Transverse colon (tissue), 4 donors: ENCODE measurements around the gene TUBD1. TPM values are rescaled to one million over a fixed set of nuclear protein-coding genes. Genes with fewer than 3 reads are reported as not detected.

Experiments used
- DNase-seq: peaks from one replicate; pipeline ENCODE4 v3.0.0-alpha.2; 2019
- H3K27ac ChIP-seq, 4 donors: fragments of 200-600 bp; sonication (generic); 2 replicates each; pipeline ENCODE4 v1.5.1; 2016 to 2018; ENCODE audit warnings: inconsistent platforms in 4 of 4
- H3K27me3 ChIP-seq: fragments of 200-600 bp; sonication (generic); 2 replicates; pipeline ENCODE4 v1.5.1; 2017; ENCODE audit warnings: inconsistent platforms
- H3K36me3 ChIP-seq, 4 donors: fragments of 200-600 bp; sonication (generic); 2 replicates each; pipeline ENCODE4 v1.5.1; 2017 to 2019; ENCODE audit warnings: inconsistent platforms in 4 of 4
- H3K4me1 ChIP-seq, 4 donors: fragments of 200-600 bp; sonication (generic); 2 replicates each; pipeline ENCODE4 v1.5.1; 2017 to 2020; ENCODE audit warnings: inconsistent platforms in 4 of 4
- H3K4me3 ChIP-seq, 4 donors: fragments of 200-600 bp; sonication (generic); 1 replicate in 1 of 4; 2 replicates in 3 of 4; pipeline versions ENCODE4 v1.5.1 to v1.6.1; 2017 to 2019; ENCODE audit warnings: inconsistent platforms in 4 of 4
- H3K9me3 ChIP-seq, 2 donors: fragments of 200-600 bp; sonication (generic); 2 replicates each; pipeline ENCODE4 v1.5.1; 2017 to 2019; ENCODE audit warnings: inconsistent platforms in 2 of 2
- EP300 ChIP-seq: sonication (generic); formaldehyde crosslinking; IDR thresholded peaks from one replicate; pipeline ENCODE4 v1.6.1; 2017; ENCODE audit warnings: antibody characterized with exemption, low read depth
- POLR2A ChIP-seq: fragments of 450-650 bp; IDR thresholded peaks from one replicate; pipeline ENCODE4 v1.6.1; 2016; ENCODE audit warnings: antibody characterized with exemption, mild to moderate bottlenecking, moderate library complexity
- POLR2AphosphoS5 ChIP-seq, 3 donors: sonication (generic); formaldehyde crosslinking; IDR thresholded peaks; one replicate each; pipeline ENCODE4 v1.6.1; 2016; ENCODE audit warnings: antibody characterized with exemption in 3 of 3
- WGBS, 2 donors: methylation state at CpG; one replicate each; pipeline ENCODE4 v1.1.5; 2018; ENCODE audit warnings: low coverage in 1 of 2; 5-methylcytosine and 5-hydroxymethylcytosine counted together
- in situ Hi-C, 4 donors: fragments of 200-750 bp; cut with MboI; loops; one replicate each; pipeline versions ENCODE4 v1.15.0 to v1.15.1; 2017; ENCODE audit warnings: low sequenced_read_pairs in 3 of 4, low pct_ligation_motif_present in 1 of 4, low pct_unique_long_range_greater_than_20kb in 1 of 4
- intact Hi-C: fragments of 100-400 bp; cut with DNase I; formaldehyde crosslinking; loops from one replicate; pipeline ENCODE4 v1.15.1; 2023; ENCODE audit warnings: low total_unique reads
- total RNA-seq, 4 donors: library from RNA; depleted of rRNA; stranded (reverse); fragments of >200 nt; gene quantifications; one replicate each; pipeline ENCODE4 v1.1.0, GENCODE V29; 2016
- TF ChIP-seq, protein P1 (sequence below), 5 experiments: fragments of 200-600 bp in 3 of 5; fragments of 450-650 bp in 2 of 5; sonication (generic) in 3 of 5; IDR thresholded peaks; 1 replicate in 2 of 5; 2 replicates in 3 of 5; pipeline ENCODE4 v1.5.1; 2016 to 2017; ENCODE audit warnings: antibody characterized with exemption in 5 of 5, inconsistent platforms in 3 of 5, mild to moderate bottlenecking in 2 of 5, moderate library complexity in 1 of 5

The TUBD1 gene
- total RNA-seq, 4 donors from 2014 or later = 0.80 to 13.3 (median 4.1) TPM

DNA sequence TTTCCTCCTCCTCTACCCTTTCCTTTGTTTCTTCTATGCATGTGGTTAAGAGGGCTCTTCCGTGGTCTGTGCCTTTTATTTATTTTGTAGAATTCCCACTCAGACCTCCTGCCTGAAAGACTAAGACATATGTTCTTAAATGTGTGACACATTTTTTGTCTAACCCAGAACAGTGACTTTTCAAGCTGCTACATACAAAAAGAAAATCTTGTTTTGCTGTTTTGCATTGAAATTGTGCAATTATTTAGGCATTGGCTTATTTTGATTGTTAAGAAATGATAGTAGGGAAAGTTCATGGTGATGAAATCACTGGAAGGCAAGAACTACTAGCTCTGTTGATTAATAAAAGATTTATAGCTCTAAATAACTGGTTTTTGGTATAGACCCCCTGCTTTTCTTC is 76.8 kb downstream of the TUBD1 start:
- DNase-seq = no peak
- Histone ChIP-seq H3K27ac (peak overlapping the region in 3 of 4 donors; percentile 50 to 61 (median 51)), H3K9me3 (no peaks in the 10 kb centered on the region), H3K36me3 (peaks cover 0 to 18% (median 6%) of the 10 kb centered on the region in 4 donors), H3K27me3 (no peaks in the 10 kb centered on the region), H3K4me1 (peaks cover 0 to 4% (median 0%) of the 10 kb centered on the region in 4 donors), H3K4me3 (no peak overlapping the region)
- in situ Hi-C loops = no loop called here
- intact Hi-C loops = no loop called here
- WGBS, 2 donors = 73 to 97% methylated on average over 1 of the region's 1 CpG
- TF ChIP-seq POLR2A (no peak), EP300 (no peak), POLR2AphosphoS5 (IDR thresholded peaks at IDR 0.05) (no peak)
- TF ChIP-seq, protein P1, sequence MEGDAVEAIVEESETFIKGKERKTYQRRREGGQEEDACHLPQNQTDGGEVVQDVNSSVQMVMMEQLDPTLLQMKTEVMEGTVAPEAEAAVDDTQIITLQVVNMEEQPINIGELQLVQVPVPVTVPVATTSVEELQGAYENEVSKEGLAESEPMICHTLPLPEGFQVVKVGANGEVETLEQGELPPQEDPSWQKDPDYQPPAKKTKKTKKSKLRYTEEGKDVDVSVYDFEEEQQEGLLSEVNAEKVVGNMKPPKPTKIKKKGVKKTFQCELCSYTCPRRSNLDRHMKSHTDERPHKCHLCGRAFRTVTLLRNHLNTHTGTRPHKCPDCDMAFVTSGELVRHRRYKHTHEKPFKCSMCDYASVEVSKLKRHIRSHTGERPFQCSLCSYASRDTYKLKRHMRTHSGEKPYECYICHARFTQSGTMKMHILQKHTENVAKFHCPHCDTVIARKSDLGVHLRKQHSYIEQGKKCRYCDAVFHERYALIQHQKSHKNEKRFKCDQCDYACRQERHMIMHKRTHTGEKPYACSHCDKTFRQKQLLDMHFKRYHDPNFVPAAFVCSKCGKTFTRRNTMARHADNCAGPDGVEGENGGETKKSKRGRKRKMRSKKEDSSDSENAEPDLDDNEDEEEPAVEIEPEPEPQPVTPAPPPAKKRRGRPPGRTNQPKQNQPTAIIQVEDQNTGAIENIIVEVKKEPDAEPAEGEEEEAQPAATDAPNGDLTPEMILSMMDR (IDR thresholded peaks at IDR 0.05) = no peak

DNA sequence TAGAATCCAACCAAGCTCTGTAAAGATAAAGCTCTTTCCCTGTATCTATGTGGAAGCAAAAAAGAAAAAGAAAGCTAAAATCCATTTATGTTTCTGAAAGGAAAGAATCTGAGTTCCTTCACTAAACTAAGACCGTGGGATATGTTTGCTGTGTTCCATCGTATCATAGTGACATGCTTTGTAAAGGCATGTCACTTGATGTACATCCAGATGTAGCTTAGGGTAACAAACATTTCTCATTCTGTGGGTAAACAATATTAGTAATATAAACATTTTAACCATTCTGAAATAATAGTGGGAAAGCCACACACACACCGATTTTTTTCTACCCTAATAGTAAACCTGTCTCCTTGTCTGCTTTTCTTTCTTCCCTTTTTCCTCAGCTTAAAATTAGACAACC is 78.1 kb downstream of the TUBD1 start:
- in situ Hi-C loops = no loop called here
- no peak for TF ChIP-seq EP300
- TF ChIP-seq POLR2AphosphoS5 (IDR thresholded peaks at IDR 0.05) = peak in 1 of 3 donors; percentile 24
- no peak overlapping the region for H3K4me3 ChIP-seq

DNA sequence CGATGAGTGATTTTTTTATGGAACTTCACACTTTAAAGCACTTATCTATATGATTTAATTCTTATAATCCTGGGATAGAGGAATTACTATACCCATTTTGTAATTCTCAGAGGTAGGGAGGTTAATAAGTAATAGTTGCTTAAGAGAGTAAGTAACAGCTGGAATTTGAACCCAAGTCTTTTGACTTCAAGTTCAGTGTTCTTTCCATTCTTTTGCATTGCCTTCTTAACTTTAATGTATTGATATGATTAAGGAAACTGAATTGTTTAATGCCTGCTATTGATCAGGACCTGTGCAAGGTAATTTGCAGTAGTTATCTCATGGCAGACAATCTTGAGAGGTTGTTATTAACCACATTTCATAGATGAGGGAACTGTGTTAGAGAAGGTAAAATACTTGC is 78.5 kb downstream of the TUBD1 start:
- Histone ChIP-seq H3K4me3 (no peak overlapping the region), H3K9me3 (no peaks in the 10 kb centered on the region), H3K4me1 (peaks cover 0 to 4% (median 0%) of the 10 kb centered on the region in 4 donors), H3K27me3 (no peaks in the 10 kb centered on the region), H3K27ac (peak overlapping the region; percentile 26 to 61 (median 50)), H3K36me3 (peaks cover 0 to 22% (median 9%) of the 10 kb centered on the region in 4 donors)
- in situ Hi-C loops = no loop called here
- TF ChIP-seq POLR2AphosphoS5 (IDR thresholded peaks at IDR 0.05) (no peak), POLR2A (no peak), EP300 (no peak)
- TF ChIP-seq, protein P1 (IDR thresholded peaks at IDR 0.05) = no peak
- DNase-seq = no peak
- WGBS, 2 donors = 90 to 100% methylated on average over 1 of the region's 1 CpG
- intact Hi-C loops = no loop called here

More for the DNA sequence above, 78.1 kb downstream of the TUBD1 start:
- H3K36me3 ChIP-seq = peaks cover 0 to 22% (median 8%) of the 10 kb centered on the region in 4 donors
- WGBS, 2 donors = 74 to 82% methylated on average over 3 of the region's 3 CpGs
- intact Hi-C loops = no loop called here
- no peaks in the 10 kb centered on the region for H3K9me3 ChIP-seq
- H3K27me3 ChIP-seq = no peaks in the 10 kb centered on the region
- H3K27ac ChIP-seq = peak overlapping the region; percentile 26 to 61 (median 50)
- peaks cover 0 to 4% (median 0%) of the 10 kb centered on the region in 4 donors for H3K4me1 ChIP-seq
- no peak for DNase-seq

DNA sequence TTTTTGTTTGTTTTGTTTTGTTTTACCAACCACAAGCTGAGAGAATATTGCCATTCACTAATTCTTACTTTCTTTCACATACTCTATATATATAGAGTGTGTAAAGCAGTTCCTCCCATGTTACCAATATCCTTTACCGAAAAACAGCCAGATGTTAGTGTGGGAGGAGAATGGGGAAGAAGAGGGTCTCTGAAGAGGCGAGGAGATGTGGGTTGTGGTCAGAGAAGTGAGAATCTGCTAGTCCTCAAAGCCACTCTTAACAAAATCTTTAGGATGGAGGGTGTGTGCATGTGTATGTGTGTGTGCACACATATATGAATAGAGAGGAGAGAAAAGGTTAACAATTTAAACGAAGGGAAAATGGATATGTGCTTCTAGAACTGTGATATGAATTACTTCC is 80.6 kb downstream of the TUBD1 start:
- no peak overlapping the region for H3K4me3 ChIP-seq

More for the DNA sequence above, 80.6 kb downstream of the TUBD1 start:
- no peak for TF ChIP-seq EP300
- TF ChIP-seq, protein P1 (IDR thresholded peaks at IDR 0.05) = no peak
- no peak for TF ChIP-seq POLR2A
- no peak for TF ChIP-seq POLR2AphosphoS5 (IDR thresholded peaks at IDR 0.05)
- in situ Hi-C loops = no loop called here
- Histone ChIP-seq H3K4me1 (peaks cover 0 to 4% (median 0%) of the 10 kb centered on the region in 4 donors), H3K36me3 (peaks cover 0 to 22% (median 9%) of the 10 kb centered on the region in 4 donors), H3K27me3 (no peaks in the 10 kb centered on the region), H3K9me3 (no peaks in the 10 kb centered on the region), H3K27ac (no peak overlapping the region)
- DNase-seq = no peak
- intact Hi-C loops = no loop called here
- WGBS, 2 donors = 62 to 65% methylated on average over 3 of the region's 3 CpGs
